Liver (tissue), 9 donors: ENCODE data around the gene CPNE9. TPM values are rescaled to one million over a fixed set of nuclear protein-coding genes. Genes with fewer than 3 reads are reported as not detected.

Experiments
- DNase-seq: peaks from one replicate; pipeline ENCODE4 v3.0.0-alpha.2; 2017; ENCODE audit warnings: low spot score
- H3K27ac ChIP-seq, 2 donors: one replicate each; pipeline ENCODE4 v1.7.0; 2013; ENCODE audit warnings: inconsistent platforms in 2 of 2, low read length in 2 of 2, control low read depth in 1 of 2, low read depth in 1 of 2, mild to moderate bottlenecking in 1 of 2
- H3K27me3 ChIP-seq, 4 donors: one replicate each; pipeline versions ENCODE4 v1.6.1 to v1.7.0; 2013; ENCODE audit warnings: low read length in 3 of 4, inconsistent platforms in 1 of 4, mild to moderate bottlenecking in 1 of 4, moderate library complexity in 1 of 4; ENCODE audit not compliant: control insufficient read depth in 4 of 4, insufficient read depth in 4 of 4
- H3K36me3 ChIP-seq, 4 donors: one replicate each; pipeline versions ENCODE4 v1.6.1 to v1.7.0; 2013; ENCODE audit warnings: low read length in 3 of 4, mild to moderate bottlenecking in 3 of 4, low read depth in 1 of 4, moderate library complexity in 1 of 4; ENCODE audit not compliant: control insufficient read depth in 4 of 4, insufficient read depth in 3 of 4
- H3K4me1 ChIP-seq, 4 donors: one replicate each; pipeline versions ENCODE4 v1.6.1 to v1.7.0; 2013; ENCODE audit warnings: low read length in 3 of 4, mild to moderate bottlenecking in 3 of 4, moderate library complexity in 1 of 4; ENCODE audit not compliant: control insufficient read depth in 4 of 4, insufficient read depth in 4 of 4
- H3K4me3 ChIP-seq, 3 donors: one replicate each; pipeline versions ENCODE4 v1.6.1 to v1.7.0; 2013; ENCODE audit warnings: low read length in 3 of 3, control low read depth in 1 of 3, low read depth in 1 of 3, mild to moderate bottlenecking in 1 of 3
- H3K9ac ChIP-seq, 2 donors: one replicate each; pipeline ENCODE4 v1.7.0; 2013; ENCODE audit warnings: low read length in 2 of 2, mild to moderate bottlenecking in 2 of 2, moderate library complexity in 2 of 2, control low read depth in 1 of 2, low read depth in 1 of 2
- H3K9me3 ChIP-seq, 4 donors: one replicate each; pipeline versions ENCODE4 v1.6.1 to v1.7.0; 2013; ENCODE audit warnings: low read length in 3 of 4; ENCODE audit not compliant: control insufficient read depth in 4 of 4
- ATF3 ChIP-seq: IDR thresholded peaks from 2 replicates; pipeline ENCODE4 v1.6.1; 2016; ENCODE audit warnings: antibody characterized with exemption
- CTCF ChIP-seq: fragments of 150-350 bp; IDR thresholded peaks from 2 replicates; pipeline ENCODE4 v1.5.1; 2017; ENCODE audit warnings: improper control_type of control experiment, low read depth, low read length; ENCODE audit not compliant: missing input control
- EGR1 ChIP-seq, 2 donors: IDR thresholded peaks; 2 replicates each; pipeline ENCODE4 v1.6.1; 2016 to 2018; ENCODE audit warnings: antibody characterized with exemption in 2 of 2, low read depth in 2 of 2
- FOXA1 ChIP-seq: IDR thresholded peaks from 2 replicates; pipeline ENCODE4 v1.6.1; 2016; ENCODE audit warnings: antibody characterized with exemption
- FOXA2 ChIP-seq: IDR thresholded peaks from 2 replicates; pipeline ENCODE4 v1.6.1; 2016; ENCODE audit warnings: antibody characterized with exemption
- GABPA ChIP-seq, 2 donors: IDR thresholded peaks in 1 of 2; conservative IDR thresholded peaks in 1 of 2; 2 replicates each; pipeline ENCODE4 v1.6.1; 2016; ENCODE audit warnings: antibody characterized with exemption in 2 of 2, mild to moderate bottlenecking in 1 of 2, moderate library complexity in 1 of 2
- HNF4A ChIP-seq, 2 donors: conservative IDR thresholded peaks; 2 replicates each; pipeline ENCODE4 v1.6.1; 2016; ENCODE audit warnings: antibody characterized with exemption in 2 of 2, mild to moderate bottlenecking in 2 of 2
- HNF4G ChIP-seq: IDR thresholded peaks from 2 replicates; pipeline ENCODE4 v1.6.1; 2016; ENCODE audit warnings: antibody characterized with exemption
- JUND ChIP-seq, 2 donors: IDR thresholded peaks; 2 replicates each; pipeline ENCODE4 v1.6.1; 2016; ENCODE audit warnings: antibody characterized with exemption in 2 of 2
- MAX ChIP-seq: IDR thresholded peaks from 2 replicates; pipeline ENCODE4 v1.6.1; 2016; ENCODE audit warnings: antibody characterized with exemption
- NR2F2 ChIP-seq: IDR thresholded peaks from 2 replicates; pipeline ENCODE4 v1.6.1; 2016; ENCODE audit warnings: antibody characterized with exemption
- RAD21 ChIP-seq, 2 donors: IDR thresholded peaks; 2 replicates each; pipeline ENCODE4 v1.6.1; 2016; ENCODE audit warnings: antibody characterized with exemption in 2 of 2, mild to moderate bottlenecking in 2 of 2
- REST ChIP-seq: IDR thresholded peaks from 2 replicates; pipeline ENCODE4 v1.6.1; 2016; ENCODE audit warnings: antibody characterized with exemption, mild to moderate bottlenecking
- RXRA ChIP-seq, 2 donors: IDR thresholded peaks; 2 replicates each; pipeline ENCODE4 v1.6.1; 2017 to 2018; ENCODE audit warnings: antibody characterized with exemption in 2 of 2, mild to moderate bottlenecking in 1 of 2
- SP1 ChIP-seq: IDR thresholded peaks from 2 replicates; pipeline ENCODE4 v1.6.1; 2018; ENCODE audit warnings: antibody characterized with exemption, mild to moderate bottlenecking
- TAF1 ChIP-seq: conservative IDR thresholded peaks from 2 replicates; pipeline ENCODE4 v1.6.1; 2016; ENCODE audit warnings: antibody characterized with exemption, mild to moderate bottlenecking
- YY1 ChIP-seq: IDR thresholded peaks from 2 replicates; pipeline ENCODE4 v1.6.1; 2016; ENCODE audit warnings: antibody characterized with exemption, mild to moderate bottlenecking
- WGBS: extraction: QIAGEN DNeasy Blood & Tissue Kit; methylation state at CpG from one replicate; pipeline ENCODE4 v1.1.7; 2013; 5-methylcytosine and 5-hydroxymethylcytosine counted together
- polyA plus RNA-seq, 2 donors: library from polyadenylated mRNA; stranded (reverse) in 1 of 2; unstranded in 1 of 2; fragments of 200-250 nt in 1 of 2; fragments of >200 nt in 1 of 2; fragmentation: Nextera tagmentation in 1 of 2; extraction: Ambion mirVana in 1 of 2; gene quantifications; one replicate each; pipeline versions ENCODE4 v1.2.1 to v1.2.3, GENCODE V29; 2013 to 2015
- total RNA-seq, 2 donors: library from RNA; depleted of rRNA; stranded (reverse); fragments of >200 nt; gene quantifications; one replicate each; pipeline ENCODE4 v1.2.3, GENCODE V29; 2014
- TF ChIP-seq, protein P1 (sequence below): IDR thresholded peaks from 2 replicates; pipeline ENCODE4 v1.6.1; 2016; ENCODE audit warnings: antibody characterized with exemption
- donor health status: healthy.
- donor health status: healthy.
- donor health status: healthy.
- donor health status: healthy.
- donor health status: healthy.

CPNE9 gene
- total and polyA plus RNA-seq, 4 donors, result not detected

DNA sequence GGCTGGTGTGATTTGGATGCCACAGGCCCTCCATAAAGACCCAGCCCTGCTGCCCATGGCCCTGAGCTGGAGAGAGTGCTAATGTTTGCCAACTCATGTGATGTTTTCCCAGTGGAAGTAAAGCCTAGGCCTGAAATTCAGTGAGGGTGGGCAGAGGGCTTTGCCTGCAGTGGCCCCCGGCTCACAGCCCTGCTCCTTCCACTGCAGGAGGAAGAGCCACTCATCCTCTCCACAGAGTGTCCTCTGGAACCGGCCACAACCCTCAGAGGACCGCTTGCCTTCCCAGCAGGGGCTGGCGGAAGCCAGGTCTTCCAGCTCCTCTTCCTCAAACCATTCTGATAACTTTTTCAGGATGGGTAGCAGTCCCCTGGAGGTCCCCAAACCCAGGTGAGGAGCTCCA is 13.9 kb upstream of the CPNE9 start:
- TF ChIP-seq REST, result no peak
- no peak for TF ChIP-seq JUND (IDR thresholded peaks at IDR 0.05)
- no peak for TF ChIP-seq TAF1
- no peak for TF ChIP-seq MAX
- no peak for TF ChIP-seq FOXA2
- no peak for TF ChIP-seq SP1
- no peak for TF ChIP-seq FOXA1
- TF ChIP-seq HNF4G, result no peak
- TF ChIP-seq CTCF, result no peak
- TF ChIP-seq RXRA (IDR thresholded peaks at IDR 0.05), result no peak
- no peak for TF ChIP-seq HNF4A (conservative IDR thresholded peaks at IDR 0.05)
- TF ChIP-seq GABPA (IDR thresholded peaks at IDR 0.05 in 1 of 2, conservative IDR thresholded peaks at IDR 0.05 in 1 of 2), result no peak
- TF ChIP-seq NR2F2, result no peak
- TF ChIP-seq EGR1 (IDR thresholded peaks at IDR 0.05; ENCODE audit: low read depth in 2 of 2), result no peak
- TF ChIP-seq RAD21 (IDR thresholded peaks at IDR 0.05), result no peak
- TF ChIP-seq, protein P1, sequence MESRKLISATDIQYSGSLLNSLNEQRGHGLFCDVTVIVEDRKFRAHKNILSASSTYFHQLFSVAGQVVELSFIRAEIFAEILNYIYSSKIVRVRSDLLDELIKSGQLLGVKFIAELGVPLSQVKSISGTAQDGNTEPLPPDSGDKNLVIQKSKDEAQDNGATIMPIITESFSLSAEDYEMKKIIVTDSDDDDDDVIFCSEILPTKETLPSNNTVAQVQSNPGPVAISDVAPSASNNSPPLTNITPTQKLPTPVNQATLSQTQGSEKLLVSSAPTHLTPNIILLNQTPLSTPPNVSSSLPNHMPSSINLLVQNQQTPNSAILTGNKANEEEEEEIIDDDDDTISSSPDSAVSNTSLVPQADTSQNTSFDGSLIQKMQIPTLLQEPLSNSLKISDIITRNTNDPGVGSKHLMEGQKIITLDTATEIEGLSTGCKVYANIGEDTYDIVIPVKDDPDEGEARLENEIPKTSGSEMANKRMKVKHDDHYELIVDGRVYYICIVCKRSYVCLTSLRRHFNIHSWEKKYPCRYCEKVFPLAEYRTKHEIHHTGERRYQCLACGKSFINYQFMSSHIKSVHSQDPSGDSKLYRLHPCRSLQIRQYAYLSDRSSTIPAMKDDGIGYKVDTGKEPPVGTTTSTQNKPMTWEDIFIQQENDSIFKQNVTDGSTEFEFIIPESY, result no peak
- no peak for TF ChIP-seq YY1
- TF ChIP-seq ATF3, result no peak
- no peak overlapping the region for H3K9ac ChIP-seq
- H3K27ac ChIP-seq, result no peak overlapping the region
- no peaks in the 10 kb centered on the region for H3K9me3 ChIP-seq
- H3K36me3 ChIP-seq, result peaks cover 25 to 96% (median 79%) of the 10 kb centered on the region in 4 donors
- WGBS, result 98% methylated on average over 4 of the region's 4 CpGs
- no peaks in the 10 kb centered on the region for H3K27me3 ChIP-seq
- DNase-seq, result no peak
- no peaks in the 10 kb centered on the region for H3K4me1 ChIP-seq
- no peak overlapping the region for H3K4me3 ChIP-seq
